ENCODE data around the gene PANX2. TPM values are rescaled to one million over a fixed set of nuclear protein-coding genes. Genes with fewer than 3 reads are reported as not detected.

PANX2 gene
- total and polyA plus RNA-seq, 2 experiments from 2014 or later: 2.8 to 5.1 TPM

DNA sequence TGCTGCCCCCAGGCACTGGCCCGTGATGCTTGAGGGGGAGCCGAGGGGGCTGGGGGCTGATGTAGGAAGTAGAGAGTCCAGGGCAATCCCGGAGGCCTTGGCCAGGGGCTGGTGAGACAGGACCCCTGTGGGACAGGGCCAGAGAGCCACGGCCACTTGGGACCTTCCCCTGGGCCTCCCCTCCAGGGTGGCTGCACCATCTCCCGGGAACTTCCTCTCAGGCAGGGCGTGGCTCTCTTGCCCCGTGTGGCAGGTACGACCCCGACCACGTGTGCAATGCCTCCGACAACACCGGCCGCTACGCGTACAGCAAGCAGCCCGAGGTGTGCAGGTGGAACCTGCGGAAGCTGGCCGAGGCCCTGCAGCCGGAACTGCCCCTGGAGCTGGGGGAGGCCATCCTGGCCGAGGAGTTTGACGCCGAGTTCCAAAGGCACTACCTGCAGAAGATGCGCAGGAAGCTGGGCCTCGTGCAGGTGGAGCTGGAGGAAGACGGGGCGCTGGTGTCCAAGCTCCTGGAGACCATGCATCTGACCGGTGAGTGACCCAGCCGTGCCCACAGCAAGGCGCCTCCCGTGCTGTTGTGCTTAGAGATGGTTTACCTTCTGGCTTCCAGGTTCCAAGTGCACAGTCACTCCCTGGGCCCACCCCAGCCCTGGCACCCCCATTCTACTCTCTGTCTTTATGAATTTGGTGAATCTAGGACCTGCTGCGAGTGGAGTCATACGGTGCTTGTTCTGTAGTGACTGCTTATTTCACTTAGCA lies 40.0 kb downstream of the PANX2 start (continued):
- TF ChIP-seq, protein P1, sequence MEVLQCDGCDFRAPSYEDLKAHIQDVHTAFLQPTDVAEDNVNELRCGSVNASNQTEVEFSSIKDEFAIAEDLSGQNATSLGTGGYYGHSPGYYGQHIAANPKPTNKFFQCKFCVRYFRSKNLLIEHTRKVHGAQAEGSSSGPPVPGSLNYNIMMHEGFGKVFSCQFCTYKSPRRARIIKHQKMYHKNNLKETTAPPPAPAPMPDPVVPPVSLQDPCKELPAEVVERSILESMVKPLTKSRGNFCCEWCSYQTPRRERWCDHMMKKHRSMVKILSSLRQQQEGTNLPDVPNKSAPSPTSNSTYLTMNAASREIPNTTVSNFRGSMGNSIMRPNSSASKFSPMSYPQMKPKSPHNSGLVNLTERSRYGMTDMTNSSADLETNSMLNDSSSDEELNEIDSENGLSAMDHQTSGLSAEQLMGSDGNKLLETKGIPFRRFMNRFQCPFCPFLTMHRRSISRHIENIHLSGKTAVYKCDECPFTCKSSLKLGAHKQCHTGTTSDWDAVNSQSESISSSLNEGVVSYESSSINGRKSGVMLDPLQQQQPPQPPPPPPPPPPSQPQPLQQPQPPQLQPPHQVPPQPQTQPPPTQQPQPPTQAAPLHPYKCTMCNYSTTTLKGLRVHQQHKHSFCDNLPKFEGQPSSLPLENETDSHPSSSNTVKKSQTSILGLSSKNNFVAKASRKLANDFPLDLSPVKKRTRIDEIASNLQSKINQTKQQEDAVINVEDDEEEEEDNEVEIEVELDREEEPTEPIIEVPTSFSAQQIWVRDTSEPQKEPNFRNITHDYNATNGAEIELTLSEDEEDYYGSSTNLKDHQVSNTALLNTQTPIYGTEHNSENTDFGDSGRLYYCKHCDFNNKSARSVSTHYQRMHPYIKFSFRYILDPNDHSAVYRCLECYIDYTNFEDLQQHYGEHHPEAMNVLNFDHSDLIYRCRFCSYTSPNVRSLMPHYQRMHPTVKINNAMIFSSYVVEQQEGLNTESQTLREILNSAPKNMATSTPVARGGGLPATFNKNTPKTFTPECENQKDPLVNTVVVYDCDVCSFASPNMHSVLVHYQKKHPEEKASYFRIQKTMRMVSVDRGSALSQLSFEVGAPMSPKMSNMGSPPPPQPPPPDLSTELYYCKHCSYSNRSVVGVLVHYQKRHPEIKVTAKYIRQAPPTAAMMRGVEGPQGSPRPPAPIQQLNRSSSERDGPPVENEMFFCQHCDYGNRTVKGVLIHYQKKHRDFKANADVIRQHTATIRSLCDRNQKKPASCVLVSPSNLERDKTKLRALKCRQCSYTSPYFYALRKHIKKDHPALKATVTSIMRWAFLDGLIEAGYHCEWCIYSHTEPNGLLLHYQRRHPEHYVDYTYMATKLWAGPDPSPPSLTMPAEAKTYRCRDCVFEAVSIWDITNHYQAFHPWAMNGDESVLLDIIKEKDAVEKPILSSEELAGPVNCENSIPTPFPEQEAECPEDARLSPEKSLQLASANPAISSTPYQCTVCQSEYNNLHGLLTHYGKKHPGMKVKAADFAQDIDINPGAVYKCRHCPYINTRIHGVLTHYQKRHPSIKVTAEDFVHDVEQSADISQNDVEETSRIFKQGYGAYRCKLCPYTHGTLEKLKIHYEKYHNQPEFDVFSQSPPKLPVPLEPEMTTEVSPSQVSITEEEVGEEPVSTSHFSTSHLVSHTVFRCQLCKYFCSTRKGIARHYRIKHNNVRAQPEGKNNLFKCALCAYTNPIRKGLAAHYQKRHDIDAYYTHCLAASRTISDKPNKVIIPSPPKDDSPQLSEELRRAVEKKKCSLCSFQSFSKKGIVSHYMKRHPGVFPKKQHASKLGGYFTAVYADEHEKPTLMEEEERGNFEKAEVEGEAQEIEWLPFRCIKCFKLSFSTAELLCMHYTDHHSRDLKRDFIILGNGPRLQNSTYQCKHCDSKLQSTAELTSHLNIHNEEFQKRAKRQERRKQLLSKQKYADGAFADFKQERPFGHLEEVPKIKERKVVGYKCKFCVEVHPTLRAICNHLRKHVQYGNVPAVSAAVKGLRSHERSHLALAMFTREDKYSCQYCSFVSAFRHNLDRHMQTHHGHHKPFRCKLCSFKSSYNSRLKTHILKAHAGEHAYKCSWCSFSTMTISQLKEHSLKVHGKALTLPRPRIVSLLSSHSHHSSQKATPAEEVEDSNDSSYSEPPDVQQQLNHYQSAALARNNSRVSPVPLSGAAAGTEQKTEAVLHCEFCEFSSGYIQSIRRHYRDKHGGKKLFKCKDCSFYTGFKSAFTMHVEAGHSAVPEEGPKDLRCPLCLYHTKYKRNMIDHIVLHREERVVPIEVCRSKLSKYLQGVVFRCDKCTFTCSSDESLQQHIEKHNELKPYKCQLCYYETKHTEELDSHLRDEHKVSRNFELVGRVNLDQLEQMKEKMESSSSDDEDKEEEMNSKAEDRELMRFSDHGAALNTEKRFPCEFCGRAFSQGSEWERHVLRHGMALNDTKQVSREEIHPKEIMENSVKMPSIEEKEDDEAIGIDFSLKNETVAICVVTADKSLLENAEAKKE (CRISPR knock-in tag; IDR thresholded peaks at IDR 0.05): no peak
- TF ChIP-seq, protein P2, sequence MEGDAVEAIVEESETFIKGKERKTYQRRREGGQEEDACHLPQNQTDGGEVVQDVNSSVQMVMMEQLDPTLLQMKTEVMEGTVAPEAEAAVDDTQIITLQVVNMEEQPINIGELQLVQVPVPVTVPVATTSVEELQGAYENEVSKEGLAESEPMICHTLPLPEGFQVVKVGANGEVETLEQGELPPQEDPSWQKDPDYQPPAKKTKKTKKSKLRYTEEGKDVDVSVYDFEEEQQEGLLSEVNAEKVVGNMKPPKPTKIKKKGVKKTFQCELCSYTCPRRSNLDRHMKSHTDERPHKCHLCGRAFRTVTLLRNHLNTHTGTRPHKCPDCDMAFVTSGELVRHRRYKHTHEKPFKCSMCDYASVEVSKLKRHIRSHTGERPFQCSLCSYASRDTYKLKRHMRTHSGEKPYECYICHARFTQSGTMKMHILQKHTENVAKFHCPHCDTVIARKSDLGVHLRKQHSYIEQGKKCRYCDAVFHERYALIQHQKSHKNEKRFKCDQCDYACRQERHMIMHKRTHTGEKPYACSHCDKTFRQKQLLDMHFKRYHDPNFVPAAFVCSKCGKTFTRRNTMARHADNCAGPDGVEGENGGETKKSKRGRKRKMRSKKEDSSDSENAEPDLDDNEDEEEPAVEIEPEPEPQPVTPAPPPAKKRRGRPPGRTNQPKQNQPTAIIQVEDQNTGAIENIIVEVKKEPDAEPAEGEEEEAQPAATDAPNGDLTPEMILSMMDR (conservative IDR thresholded peaks at IDR 0.05; ENCODE audit: low read depth in 2 of 2): no peak
- TF ChIP-seq, protein P3, sequence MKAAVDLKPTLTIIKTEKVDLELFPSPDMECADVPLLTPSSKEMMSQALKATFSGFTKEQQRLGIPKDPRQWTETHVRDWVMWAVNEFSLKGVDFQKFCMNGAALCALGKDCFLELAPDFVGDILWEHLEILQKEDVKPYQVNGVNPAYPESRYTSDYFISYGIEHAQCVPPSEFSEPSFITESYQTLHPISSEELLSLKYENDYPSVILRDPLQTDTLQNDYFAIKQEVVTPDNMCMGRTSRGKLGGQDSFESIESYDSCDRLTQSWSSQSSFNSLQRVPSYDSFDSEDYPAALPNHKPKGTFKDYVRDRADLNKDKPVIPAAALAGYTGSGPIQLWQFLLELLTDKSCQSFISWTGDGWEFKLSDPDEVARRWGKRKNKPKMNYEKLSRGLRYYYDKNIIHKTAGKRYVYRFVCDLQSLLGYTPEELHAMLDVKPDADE (IDR thresholded peaks at IDR 0.05): no peak

DNA sequence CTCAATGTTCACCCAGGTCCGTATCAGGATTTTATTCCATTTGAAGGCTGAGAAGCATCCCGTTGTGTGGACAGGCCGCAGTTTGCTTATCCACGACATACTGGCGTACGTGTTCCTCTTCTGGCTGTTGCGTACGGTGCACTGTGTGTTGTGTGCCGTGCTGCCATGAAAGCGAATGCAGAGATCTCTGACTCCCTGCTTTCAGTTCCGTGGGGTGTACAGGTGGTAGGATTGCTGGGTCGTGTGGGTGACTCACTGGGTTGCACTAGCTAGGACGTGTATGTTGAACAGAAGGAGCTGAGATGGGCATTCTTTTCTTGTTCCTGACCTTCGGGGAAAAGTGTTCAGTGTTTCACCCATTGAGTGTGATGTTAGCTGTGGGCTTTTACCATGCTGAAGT lies 40.6 kb downstream of the PANX2 start:
- Histone ChIP-seq H3K36me3 (ENCODE audit: insufficient read depth) (0 out of 2 replicates have a peak, but pooled peaks cover 7% of the 10 kb centered on the region), H3K27ac (ENCODE audit: low read depth) (no peak overlapping the region), H3F3A (replicated peaks; ENCODE audit: low read depth) (no peaks in the 10 kb centered on the region), H3K4me2 (no peak overlapping the region), H3K27me3 (ENCODE audit: insufficient read depth) (no peaks in the 10 kb centered on the region), H3K9me2 (ENCODE audit: insufficient read depth) (no peaks in the 10 kb centered on the region), H3K79me2 (replicated peaks; ENCODE audit: insufficient read depth) (peaks cover 19% of the 10 kb centered on the region; the same call in 1 of the 2 replicates), H2AFZ (no peak overlapping the region), H3K4me1 (ENCODE audit: insufficient read depth) (no peaks in the 10 kb centered on the region), H3K4me3 (no peak overlapping the region), H4K20me1 (replicated peaks; ENCODE audit: insufficient read depth) (peaks cover 18% of the 10 kb centered on the region)
- Mint-ChIP-seq H3K9me3 (no peaks in the 10 kb centered on the region; the same call in 2 of the 3 replicates), H3K36me3 (ENCODE audit: low read depth) (peaks cover 52% of the 10 kb centered on the region), H3K27me3 (ENCODE audit: insufficient read depth, low read depth, poor library complexity) (peaks cover 10% of the 10 kb centered on the region), H3K4me1 (peaks cover 2% of the 10 kb centered on the region; the same call in 1 of the 3 replicates), H3K27ac (no peak overlapping the region), H3K4me3 (no peak overlapping the region)
- ATAC-seq (no peak), DNase-seq (ENCODE audit: low spot score) (no peak)
- TF ChIP-seq ZNF114 (CRISPR knock-in tag; IDR thresholded peaks at IDR 0.05): no peak
- TF ChIP-seq EZH2 (IDR thresholded peaks at IDR 0.05; ENCODE audit: low read depth, unreplicated experiment): no peak
- TF ChIP-seq POLR2AphosphoS5 (IDR thresholded peaks at IDR 0.05; ENCODE audit: low read depth): no peak
- no peak for TF ChIP-seq EZH2phosphoT487 (IDR thresholded peaks at IDR 0.05; ENCODE audit: unreplicated experiment)
- TF ChIP-seq, protein P3 (IDR thresholded peaks at IDR 0.05): no peak
